Activated CD8-positive, alpha-beta memory T cell treated with anti-CD3 and anti-CD28 coated beads, Interleukin-2, amount 50 U/mL, for 24 hours (primary cell): ENCODE data around the gene NBPF15.
"Not testable (repeated sequence)": the region's sequence is repeated elsewhere in the genome, so short reads cannot be mapped to it uniquely, and the experiment has no call there.

Source experiments
- DNase-seq: peaks from one replicate; pipeline ENCODE4 v3.0.0-alpha.2; 2020; ENCODE audit errors: extremely low read depth

Gene NBPF15, protein sequence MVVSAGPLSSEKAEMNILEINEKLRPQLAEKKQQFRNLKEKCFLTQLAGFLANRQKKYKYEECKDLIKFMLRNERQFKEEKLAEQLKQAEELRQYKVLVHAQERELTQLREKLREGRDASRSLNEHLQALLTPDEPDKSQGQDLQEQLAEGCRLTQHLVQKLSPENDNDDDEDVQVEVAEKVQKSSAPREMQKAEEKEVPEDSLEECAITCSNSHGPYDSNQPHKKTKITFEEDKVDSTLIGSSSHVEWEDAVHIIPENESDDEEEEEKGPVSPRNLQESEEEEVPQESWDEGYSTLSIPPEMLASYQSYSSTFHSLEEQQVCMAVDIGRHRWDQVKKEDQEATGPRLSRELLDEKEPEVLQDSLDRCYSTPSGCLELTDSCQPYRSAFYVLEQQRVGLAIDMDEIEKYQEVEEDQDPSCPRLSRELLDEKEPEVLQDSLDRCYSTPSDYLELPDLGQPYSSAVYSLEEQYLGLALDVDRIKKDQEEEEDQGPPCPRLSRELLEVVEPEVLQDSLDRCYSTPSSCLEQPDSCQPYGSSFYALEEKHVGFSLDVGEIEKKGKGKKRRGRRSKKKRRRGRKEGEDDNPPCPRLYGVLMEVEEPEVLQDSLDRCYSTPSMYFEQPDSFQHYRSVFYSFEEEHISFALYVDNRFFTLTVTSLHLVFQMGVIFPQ

DNA sequence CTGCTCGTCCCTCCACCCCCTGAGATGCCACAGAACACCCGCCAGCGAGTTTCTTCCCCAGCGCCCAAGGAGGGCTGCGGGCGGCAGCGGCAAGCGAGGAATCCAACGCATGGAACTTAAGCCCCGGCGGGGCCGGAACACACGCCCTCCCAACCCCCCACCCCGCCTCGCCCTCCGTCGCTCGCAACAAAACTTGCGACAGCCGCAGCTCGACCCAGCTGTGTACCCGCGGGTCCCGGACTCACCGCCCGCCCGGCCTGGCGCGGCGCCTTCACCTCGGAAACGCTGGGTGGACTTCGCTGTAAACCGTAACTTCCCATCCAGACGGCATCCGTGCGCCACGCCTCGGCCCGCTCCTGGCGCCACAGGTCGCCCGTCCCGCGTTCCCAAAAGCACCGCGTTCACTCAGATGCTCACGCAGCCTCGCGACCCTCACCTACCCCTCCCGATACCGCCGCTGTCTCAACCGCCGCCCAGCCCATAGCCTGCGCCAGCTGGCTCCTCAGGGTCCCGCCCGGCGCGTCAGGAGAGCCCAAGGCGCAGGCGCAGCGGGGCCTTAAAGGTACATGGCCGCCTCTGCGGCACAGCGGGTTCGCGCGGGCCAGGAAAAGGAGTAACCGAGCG lies at the start of gene NBPF15:
Gene NBPF15, minus strand, starts transcription at position 534 of the 624 bp plus-strand sequence. CDS start 21,666 bp downstream, outside the sequence.
- peak; percentile 18 for DNase-seq

DNA sequence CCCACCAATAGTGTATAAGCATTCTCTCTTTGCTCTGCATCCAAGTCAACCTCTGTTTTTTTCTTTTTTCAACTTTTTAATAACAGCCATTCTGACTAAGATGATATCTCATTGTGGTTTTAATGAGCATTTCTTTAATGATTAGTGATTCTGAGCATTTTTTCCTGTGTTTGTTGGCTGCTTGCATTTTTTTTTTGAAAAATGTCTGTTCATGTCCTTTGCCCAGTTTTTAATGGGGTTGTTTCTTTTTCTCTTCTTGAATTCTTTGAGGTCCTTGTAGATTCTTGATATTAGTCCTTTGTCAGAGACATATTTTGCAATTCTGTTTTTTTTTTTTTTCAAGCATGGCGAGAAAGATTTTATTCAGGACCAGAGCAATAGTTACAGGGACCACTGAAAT lies 35.0 kb upstream of the NBPF15 start:
- DNase-seq, result not testable (repeated sequence)

DNA sequence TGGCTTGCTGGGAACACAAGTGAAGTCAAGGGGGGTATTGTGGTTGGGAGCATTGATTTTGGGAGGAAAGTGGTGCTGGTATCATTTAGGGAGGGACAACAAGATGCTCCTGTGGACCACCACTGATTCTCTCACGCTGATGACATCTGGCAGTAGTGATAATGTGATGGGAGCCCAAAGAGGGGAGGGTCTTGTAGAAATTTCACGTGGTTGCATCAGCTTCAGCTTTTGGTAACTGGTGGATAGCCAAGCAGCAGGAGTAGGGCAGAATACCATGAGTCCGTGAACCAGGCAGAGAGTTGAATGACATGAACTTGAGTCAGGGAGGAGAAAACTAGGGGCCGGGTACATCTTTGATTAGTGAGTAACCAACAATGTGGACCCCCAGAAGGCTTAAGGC lies 32.7 kb upstream of the NBPF15 start:
- not testable (repeated sequence) for DNase-seq

DNA sequence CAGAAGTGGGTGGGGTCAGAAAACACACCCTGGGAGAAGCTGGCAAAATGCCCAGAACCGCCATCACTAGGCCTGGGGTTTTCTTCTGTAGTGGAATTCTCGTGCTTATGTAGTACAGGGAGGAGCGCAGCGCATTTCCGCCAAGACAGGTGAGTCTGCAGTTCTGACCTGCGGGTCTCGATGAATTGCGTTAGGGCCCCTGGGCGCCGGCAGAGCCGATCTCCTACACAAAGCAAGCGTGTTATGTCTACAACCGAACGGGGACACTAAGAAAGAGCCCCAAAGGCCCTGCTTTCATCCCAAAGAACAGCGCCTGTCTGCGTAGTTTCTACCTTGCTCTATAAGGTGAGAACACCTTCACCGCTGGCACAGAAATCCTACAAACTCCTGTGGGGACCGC lies 28.9 kb upstream of the NBPF15 start:
- DNase-seq, result not testable (repeated sequence)

DNA sequence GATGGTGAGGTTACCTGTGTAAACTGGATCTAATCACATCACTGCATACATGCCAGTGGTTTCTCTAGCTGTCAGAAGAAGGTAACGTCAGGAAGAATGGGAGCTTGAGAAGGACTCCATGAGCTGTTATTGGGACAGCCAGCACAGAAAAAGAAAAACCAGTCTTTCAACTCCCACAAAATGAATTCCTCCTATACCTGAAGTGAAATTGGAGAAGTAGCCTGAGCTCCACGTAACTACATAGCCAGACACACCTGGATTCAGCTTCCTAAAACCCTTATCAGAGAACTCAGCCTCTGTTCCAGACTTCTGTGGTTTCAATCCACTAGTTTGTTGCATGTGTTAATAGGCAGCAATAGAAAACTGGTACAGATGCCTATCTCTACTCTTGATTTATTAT lies 25.5 kb upstream of the NBPF15 start:
- not testable (repeated sequence) for DNase-seq

DNA sequence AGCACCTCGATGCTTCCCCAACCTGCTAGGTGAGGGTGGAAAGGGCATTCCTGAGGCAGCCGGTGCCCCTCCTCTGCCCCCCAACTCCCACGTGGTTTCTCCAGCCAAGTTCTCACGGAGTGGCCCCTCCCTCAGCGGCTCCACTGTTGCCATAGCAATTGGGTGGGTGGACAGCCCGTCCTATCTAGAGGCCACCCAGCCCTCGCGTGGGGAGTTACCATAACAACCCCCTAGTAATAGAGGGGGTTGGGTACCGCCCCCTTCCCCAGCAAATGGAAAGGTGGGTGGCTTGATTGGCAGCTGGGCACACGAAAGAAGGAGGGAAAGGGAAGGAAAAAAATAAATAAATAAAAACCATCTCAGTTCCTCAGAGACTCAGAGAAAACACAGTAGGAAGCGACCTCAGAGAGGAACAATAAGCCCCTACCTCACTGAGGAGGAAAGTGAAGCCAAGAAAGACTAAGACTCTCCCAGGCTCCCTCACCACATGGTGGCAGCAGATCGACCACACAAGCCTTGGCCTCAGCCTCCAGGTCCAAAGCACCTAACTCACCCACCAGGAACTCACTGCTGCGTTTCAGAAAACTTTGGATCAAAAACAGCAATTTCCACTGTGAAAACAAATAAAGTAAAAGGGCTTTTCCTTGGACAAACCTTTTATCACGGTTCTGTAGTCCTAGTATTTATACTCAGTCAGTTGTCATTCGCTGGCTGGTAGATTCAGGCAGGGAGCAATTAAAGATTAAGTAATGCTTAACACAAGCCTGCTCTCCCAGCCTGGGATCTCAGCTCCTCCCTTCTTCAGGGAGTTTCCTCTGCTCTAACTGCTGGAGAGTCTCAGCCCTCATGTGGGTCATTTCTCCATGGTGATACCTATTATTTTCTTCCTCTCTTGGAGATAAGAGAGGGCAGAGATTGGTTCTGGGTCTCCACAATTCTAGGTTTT lies 23.9 kb upstream of the NBPF15 start:
- DNase-seq, result not testable (repeated sequence)

DNA sequence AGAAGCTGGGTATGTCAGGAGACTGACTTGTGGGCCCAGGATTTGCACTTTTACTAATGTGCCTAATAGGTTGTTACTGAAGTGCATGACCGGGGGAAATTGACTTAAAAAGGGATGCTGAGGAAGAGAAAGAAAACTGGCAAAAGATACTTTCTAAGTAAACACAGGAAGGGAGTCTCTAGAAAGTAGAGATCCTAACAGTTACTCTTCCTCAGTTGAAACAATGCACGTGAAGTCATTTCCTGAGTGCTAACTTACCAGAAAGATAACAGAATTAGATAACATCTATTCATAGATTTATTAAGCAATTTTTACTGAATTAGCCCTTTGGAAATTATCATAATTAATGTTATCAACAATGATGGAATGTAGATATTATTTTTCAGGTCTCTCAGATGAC lies 12.4 kb upstream of the NBPF15 start:
- DNase-seq, result not testable (repeated sequence)

DNA sequence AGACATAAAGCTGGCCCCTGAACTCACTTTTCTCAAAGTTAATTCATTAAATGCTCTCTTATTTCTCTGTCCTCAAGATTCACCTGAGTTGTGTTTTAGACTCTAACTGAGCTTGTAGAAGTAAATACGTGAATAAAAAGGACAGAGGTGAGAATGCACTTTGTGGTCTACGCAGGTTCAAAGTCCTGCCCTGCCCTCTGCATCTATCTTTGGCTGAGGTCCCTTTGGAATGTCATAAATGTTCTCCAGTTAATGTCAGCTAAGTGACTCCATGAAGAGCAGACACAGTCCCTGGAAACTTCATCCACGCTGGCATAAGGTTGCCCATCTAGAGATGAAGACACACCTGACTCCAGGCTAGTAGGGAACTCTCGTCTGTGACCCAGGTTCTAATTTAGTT lies 10.0 kb upstream of the NBPF15 start:
- not testable (repeated sequence) for DNase-seq

DNA sequence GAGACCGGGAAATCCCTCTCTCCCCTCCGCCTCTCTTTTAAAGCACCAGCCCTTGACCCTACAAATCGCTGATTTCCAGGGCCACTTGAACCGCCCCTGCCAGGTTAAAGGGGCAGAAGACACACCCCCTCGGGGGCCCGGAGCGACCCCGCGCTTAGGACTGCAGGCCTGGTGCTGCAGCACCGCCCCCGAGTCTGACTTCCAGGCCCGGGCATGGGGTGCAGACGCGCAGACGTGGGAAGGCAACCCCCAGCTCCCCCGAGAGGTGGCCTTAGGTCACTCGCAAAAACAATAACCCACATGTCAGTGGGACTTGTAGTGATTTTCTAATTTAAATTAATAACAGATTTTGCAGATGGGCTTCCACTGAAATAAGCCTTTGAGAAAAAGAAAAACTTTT lies 309 bp upstream of the NBPF15 start:
- not testable (repeated sequence) for DNase-seq

DNA sequence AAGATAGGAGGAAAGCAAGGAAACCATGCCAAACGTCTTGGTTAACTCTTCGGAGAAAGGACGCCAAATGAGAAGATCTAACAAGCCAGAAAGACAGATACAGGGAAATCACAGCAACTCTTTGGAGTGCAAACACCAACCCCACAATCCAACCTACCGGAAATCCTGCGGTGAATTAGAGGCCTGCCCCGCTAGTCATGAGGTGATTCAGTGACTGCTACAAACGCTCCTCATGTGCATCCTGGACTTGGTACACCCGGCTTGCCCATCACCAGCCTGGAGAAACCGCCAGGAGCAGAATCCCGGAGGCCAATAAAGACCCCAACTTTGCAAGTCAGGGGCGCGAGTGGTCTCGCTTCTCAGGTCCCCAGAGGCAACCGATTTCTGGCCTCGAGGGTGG lies 783 bp downstream of the NBPF15 start:
- not testable (repeated sequence) for DNase-seq

DNA sequence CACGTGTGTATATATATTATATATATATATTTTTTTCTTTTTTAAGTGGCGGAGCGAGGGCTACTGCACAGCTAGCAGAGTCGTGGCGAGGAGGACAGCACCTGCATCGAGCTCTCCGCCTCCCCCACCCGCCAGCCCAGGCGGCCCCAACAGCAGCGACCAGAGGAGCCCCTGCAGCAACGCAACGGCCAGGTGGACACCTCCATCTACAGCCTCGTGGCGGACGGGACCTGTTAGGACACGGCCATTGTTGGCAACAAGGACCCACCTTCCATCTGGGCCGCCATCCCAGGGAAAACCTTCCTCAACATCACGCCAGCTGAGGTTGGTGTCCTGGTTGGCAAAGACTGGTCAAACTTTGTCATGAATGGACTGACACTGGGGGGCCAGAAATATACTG lies 19.1 kb downstream of the NBPF15 start:
- not testable (repeated sequence) for DNase-seq

DNA sequence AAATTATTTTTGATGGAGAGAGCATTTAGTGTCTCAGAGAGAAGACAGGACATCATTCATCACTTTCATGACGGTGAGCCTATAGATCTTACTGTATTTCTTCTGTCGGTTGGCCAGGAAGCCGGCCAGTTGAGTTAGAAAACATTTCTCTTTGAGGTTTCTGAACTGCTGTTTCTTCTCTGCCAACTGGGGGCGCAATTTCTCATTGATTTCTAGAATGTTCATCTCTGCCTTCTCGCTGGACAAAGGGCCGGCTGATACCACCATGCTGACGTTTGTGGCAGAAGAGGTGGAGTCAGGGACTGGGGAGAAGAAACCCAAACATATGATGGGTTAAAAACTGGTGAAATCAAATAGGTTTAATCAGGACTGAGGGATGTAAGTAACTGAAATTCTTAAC lies 21.7 kb downstream of the NBPF15 start:
- not testable (repeated sequence) for DNase-seq

DNA sequence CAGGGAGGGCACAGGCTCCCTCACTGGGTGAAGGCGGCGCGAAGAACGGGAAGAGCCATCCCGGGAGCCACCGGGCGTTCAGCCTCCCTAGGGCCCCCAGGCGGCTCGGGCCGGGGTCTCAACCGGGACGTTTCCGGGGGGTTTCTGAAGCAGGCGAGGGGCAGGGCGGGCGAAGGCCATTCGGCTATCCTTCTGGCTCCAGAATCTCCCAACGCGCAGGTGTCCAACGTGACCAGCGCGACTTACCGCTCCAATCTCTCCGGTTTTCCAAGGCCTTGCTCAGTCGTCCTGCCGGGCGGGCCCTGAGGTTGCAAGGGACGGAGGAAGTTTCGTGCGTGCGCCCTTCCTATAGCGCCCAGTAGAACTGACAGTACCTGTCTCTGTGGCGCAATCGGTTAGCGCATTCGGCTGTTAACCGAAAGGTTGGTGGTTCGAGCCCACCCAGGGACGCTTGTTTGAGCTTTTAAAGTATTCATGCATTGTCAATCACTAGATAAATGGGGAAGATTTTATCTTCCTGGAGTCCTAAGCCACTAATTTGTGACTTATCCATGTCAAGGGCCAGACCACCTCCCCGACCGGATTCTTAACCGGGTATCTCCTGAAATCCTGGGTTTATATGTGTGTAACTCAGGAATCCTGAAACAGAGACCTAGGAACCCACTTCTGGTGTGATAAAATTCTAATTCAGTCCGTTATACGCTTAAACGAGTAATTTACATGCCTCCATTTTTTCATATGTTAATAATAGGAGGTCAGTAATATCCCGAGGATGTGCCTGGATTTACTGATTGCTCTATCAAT lies 42.4 kb downstream of the NBPF15 start:
- not testable (repeated sequence) for DNase-seq

DNA sequence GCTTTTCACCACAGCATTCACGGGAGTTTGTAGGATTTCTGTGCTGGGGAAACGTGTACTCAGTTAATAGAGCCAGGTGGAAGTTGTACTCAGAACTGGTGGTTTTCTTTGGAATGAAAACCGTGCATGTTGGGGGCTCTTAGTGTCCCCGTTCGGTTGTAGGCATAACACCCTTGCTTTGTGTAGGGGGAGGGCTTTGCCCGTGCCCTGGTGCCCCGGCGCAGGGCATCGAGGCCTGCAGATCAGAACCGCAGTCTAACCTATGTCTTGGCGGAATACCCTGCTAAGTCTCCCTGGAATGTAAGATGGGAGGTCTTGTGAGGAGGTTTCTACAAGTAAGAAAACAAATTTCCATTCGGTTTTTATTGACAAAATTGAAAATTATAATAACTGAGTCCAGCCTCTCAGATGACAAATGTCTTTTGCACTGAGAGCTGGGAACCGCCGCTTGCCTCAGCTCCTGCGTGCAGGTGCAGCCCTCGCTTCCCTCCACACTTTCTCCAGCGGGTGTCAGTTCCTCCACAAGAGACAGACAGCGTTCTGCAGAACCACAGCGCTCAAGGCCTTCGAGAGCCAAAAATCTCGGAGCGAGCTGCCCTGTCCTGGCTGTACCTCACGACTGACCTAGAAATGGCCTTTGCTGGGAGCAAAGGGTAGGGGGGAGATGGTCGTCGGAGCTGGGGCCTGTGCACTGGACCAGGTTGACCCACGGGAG lies 47.9 kb downstream of the NBPF15 start:
- DNase-seq, result not testable (repeated sequence)

DNA sequence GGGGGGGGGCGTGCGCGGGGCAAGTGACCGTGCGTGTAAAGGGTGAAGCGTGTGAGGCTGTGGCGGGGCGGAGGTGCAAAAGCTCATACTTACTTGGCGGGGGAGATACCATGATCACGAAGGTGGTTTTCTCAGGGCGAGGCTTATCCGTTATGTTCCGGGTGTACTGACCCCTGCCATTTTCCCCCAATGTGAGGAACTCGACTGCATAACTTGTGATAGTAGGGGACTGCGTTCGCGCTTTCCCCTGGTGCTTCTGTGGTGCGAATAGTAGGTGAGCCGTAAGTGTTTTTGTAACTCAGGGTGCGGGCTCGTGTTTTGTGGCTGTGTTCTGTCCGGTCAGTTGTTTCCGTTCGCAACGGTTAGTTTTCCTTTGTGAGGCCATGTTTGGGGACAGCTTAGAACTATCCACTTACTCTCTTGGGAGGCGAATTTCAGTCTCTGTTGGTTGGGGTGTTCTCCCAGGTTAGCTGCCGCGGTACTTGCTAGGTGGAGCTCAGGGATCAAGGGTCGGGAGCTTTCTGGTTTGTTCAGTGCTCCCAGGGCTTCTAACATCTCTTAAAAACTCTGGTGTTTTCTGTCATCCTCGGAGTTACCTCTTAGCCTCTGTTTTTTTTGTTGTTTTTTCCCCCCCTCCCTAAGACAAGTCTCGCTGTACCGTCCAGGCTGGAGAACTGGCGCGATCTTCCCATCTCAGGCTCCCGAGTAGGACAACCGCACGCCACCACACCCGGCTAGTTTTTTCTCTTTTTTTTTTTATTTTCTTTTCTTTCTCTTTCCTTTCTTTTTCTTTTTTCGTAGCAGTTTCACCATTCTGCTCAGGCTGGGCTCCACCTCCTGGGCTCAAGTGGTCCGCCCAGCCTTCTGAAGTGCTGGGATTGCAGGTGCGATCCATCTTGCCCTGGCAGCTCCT lies 48.7 kb downstream of the NBPF15 start:
- peak; percentile 81 for DNase-seq

DNA sequence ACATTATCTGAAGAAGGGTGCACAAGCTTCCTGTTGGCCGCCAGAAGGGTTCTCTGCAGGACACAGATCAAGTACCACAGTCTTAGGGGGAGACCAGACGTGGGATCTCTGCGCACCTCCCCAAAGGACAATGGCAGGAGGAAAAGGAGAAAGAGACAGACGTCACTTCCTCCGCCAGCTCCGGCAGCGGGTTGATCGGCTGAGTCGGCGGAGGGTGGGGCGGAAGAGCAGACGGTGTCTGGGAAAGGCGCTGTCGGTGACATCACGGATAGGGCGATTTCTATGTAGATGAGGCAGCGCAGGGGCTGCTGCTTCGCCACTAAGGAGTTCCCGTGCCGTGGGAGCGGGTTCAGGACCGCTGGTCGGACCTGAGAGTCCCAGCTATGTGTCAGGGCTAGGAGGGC lies 49.4 kb downstream of the NBPF15 start:
- DNase-seq, result not testable (repeated sequence)

DNA sequence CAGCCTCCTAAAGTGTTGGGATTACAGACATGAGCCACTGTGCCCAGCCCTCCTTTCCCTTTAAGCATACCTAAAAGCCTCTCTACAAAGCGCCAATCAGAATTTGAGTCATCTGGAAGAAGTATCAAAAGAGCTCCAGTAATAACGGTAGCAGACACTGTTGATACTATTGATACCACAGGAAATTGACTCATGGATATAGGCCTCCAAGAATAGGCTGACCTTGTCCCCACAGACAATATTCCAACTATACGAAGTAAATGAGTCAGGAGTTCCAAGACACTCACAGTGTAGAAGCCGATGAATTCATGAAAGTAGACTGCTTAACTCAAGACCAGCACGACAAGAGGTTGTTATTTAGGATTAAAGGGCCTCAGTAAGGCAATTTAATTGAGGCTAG lies 58.7 kb downstream of the NBPF15 start:
- not testable (repeated sequence) for DNase-seq

DNA sequence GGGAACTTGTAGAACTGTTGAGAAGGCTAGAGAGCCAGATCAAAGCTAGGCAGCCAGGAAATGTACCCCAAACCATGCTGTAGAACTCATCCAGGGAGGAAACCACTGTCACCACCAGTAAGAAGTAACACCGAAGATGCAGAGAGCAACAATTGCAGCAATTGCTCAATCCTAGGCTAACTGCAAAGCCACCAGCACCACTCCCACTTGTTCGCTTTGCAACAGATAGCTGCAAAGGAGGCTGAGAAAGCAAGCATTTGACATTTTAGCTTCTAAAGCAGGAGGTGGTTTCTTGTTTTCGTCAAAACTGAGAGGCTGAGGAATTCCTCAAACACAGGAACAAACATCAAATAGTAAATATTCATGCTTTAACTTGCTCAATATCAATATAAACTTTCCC lies 89.8 kb downstream of the NBPF15 start:
- not testable (repeated sequence) for DNase-seq
